Endothelial cell of umbilical vein (primary cell): ENCODE data around the gene SLC26A6.

ENCODE experiments used
- CTCF ChIP-seq, 2 donors: IDR thresholded peaks; 1 replicate in 1 of 2; 2 replicates in 1 of 2; pipeline ENCODE4 v1.5.1; 2011; ENCODE audit warnings: low read length in 2 of 2, mild to moderate bottlenecking in 2 of 2, moderate library complexity in 2 of 2, control low read depth in 1 of 2, inconsistent platforms in 1 of 2, low read depth in 1 of 2; ENCODE audit not compliant: insufficient read depth in 1 of 2; ENCODE audit errors: extremely low read depth in 1 of 2
- EZH2 ChIP-seq: IDR thresholded peaks from 2 replicates; pipeline ENCODE4 v1.6.1; 2012; ENCODE audit warnings: borderline replicate concordance, low read depth, mild to moderate bottlenecking, moderate library complexity, low read length, inconsistent platforms; ENCODE audit not compliant: severe bottlenecking
- MAX ChIP-seq: IDR thresholded peaks from 2 replicates; pipeline ENCODE4 v1.6.1; 2011; ENCODE audit not compliant: insufficient read depth, insufficient read length
- MYC ChIP-seq: IDR thresholded peaks from one replicate; pipeline ENCODE4 v1.6.1; 2011; ENCODE audit warnings: mild to moderate bottlenecking, low read depth, low read length
- POLR2A ChIP-seq: IDR thresholded peaks from 2 replicates; pipeline ENCODE4 v1.6.1; 2012; ENCODE audit warnings: low read depth, mild to moderate bottlenecking, control low read depth, low read length
- POLR2AphosphoS5 ChIP-seq: IDR thresholded peaks from 2 replicates; pipeline ENCODE4 v1.6.1; 2012; ENCODE audit warnings: low read depth, mild to moderate bottlenecking, control low read depth, low read length, moderate library complexity; ENCODE audit not compliant: insufficient read depth

- TF ChIP-seq CTCF (IDR thresholded peaks at IDR 0.05; ENCODE audit: extremely low read depth in 1 of 2, insufficient read depth in 1 of 2, low read depth in 1 of 2, low read length in 2 of 2): no peak
- no peak for TF ChIP-seq EZH2
- no peak for TF ChIP-seq POLR2A
- no peak for TF ChIP-seq POLR2AphosphoS5
- TF ChIP-seq MAX: no peak
- TF ChIP-seq MYC: no peak
These were observed 39.1 kb downstream of the SLC26A6 start for GRCh38 chr3:48596157-48596556.
